Spinal cord (tissue), 10 donors: ENCODE results near the gene PLEKHB2. TPM values are rescaled to one million over a fixed set of nuclear protein-coding genes. Genes with fewer than 3 reads are reported as not detected.
"Not testable (repeated sequence)": the region's sequence is repeated elsewhere in the genome, so short reads cannot be mapped to it uniquely, and the experiment has no call there.

Experiments
- DNase-seq, 6 donors: peaks; one replicate each; pipeline versions ENCODE4 v3.0.0 to v3.0.0-alpha.2; 2013 to 2015; ENCODE audit warnings: low spot score in 6 of 6, low read depth in 4 of 6
- H3K27ac ChIP-seq: one replicate; pipeline ENCODE4 v1.5.1; 2013; ENCODE audit warnings: low read depth, low read length, control low read depth
- H3K27me3 ChIP-seq: one replicate; pipeline ENCODE4 v1.6.1; 2013; ENCODE audit warnings: low read length; ENCODE audit not compliant: control insufficient read depth, insufficient read depth
- H3K36me3 ChIP-seq: one replicate; pipeline ENCODE4 v1.6.1; 2013; ENCODE audit warnings: low read length; ENCODE audit not compliant: control insufficient read depth, insufficient read depth
- H3K4me1 ChIP-seq: one replicate; pipeline ENCODE4 v1.6.1; 2013; ENCODE audit warnings: low read length; ENCODE audit not compliant: control insufficient read depth, insufficient read depth
- H3K4me3 ChIP-seq: one replicate; pipeline ENCODE4 v1.5.1; 2013; ENCODE audit warnings: low read depth, low read length, control low read depth
- H3K9me3 ChIP-seq: one replicate; pipeline ENCODE4 v1.6.1; 2013; ENCODE audit warnings: low read length; ENCODE audit not compliant: control insufficient read depth, insufficient read depth
- WGBS: methylation state at CpG from one replicate; pipeline ENCODE4 v1.1.5; 2013; ENCODE audit warnings: missing lambda C conversion rate; ENCODE audit not compliant: insufficient coverage; 5-methylcytosine and 5-hydroxymethylcytosine counted together
- polyA plus RNA-seq, 2 donors: library from polyadenylated mRNA; unstranded; fragments of 120-200 nt; gene quantifications; one replicate each; pipeline ENCODE4 v1.2.1, GENCODE V29; 2013; ENCODE audit not compliant: insufficient read length in 2 of 2
- total RNA-seq, 2 donors: library from RNA; depleted of rRNA in 1 of 2; stranded (reverse); fragments of 120-200 nt in 1 of 2; fragments of >200 nt in 1 of 2; gene quantifications; one replicate each; pipeline versions ENCODE4 v1.2.3 to v1.2.4, GENCODE V29; 2013 to 2014
- donor health status: healthy.

The PLEKHB2 gene
- total and polyA plus RNA-seq, 4 donors, result 68.9 to 171 (median 135) TPM

DNA sequence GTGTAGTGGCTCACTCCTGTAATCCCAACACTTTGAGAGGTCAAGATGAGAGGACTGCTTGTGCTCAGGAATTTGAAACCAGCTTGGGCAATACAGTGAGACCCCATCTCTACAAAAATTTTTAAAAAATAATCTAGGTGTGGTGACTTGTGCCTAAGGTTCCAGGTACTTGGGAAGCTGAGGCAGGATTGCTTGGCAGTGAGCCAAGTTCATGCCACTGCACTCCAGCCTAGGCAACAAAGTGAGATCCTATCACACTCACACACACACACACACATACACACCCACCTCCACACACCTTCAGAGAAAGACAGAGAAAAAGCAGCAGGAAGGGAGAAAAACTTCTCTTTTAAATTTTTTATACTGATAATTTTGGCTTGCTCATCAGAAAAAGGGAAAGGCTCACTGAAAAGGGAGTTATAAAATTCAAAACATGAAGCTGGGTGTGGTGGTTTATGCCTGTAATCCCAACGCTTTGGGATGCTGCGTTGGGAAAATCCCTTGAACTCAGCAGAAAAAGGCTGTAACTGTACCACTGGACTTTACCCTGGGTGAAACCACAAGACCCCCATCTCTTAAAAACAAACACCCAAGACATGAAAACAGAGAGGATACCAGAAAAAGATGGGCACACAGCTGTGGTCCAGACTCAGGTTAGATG lies 37.5 kb upstream of the PLEKHB2 start:
- Histone ChIP-seq H3K9me3 (no peaks in the 10 kb centered on the region), H3K36me3 (peaks cover 24% of the 10 kb centered on the region), H3K27ac (no peak overlapping the region), H3K27me3 (no peaks in the 10 kb centered on the region), H3K4me3 (no peak overlapping the region), H3K4me1 (peaks cover 7% of the 10 kb centered on the region)
- WGBS, result 82% methylated on average over 2 of the region's 2 CpGs
- DNase-seq, result no peak

DNA sequence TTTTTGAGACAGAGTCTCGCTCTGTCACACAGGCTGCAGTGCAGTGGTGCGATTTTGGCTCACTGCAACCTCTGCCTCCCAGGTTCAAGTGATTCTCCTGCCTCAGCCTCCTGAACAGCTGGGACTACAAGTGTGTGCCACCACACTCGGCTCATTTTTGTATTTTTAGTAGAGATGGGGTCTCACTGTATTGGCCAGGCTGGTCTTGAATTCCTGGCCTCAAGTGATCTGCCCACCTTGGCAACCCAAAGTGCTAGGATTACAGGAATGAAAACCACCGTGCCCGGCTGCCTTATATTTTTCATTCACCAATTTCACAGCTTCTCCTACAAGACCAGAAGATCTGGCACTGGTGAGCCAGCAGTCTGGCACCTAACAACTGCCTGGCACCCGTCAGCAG lies 37.0 kb upstream of the PLEKHB2 start:
- DNase-seq, H3K27me3 ChIP-seq, H3K4me1 ChIP-seq, H3K27ac ChIP-seq, H3K9me3 ChIP-seq, H3K4me3 ChIP-seq: not testable (repeated sequence)
- 100% methylated on average over 6 of the region's 6 CpGs for WGBS
- H3K36me3 ChIP-seq, result peaks cover 25% of the 10 kb centered on the region

DNA sequence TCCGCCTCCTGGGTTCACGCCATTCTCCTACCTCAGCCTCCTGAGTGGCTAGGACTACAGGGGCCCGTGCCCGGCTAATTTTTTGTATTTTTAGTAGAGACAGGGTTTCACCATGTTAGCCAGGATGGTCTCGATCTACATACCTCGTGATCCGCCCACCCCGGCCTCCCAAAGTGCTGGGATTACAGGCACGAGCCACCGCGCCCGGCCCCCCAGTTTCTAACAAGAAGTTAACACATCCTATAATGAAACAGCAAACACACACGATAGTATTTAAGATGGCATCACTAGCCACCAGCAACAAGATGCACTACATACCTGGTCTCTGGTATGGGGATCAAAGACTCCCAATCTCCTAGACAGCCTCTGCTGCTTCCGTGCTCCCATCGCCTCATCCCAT lies 29.6 kb upstream of the PLEKHB2 start:
- not testable (repeated sequence) for H3K4me1 ChIP-seq, DNase-seq, H3K9me3 ChIP-seq, H3K27ac ChIP-seq, H3K27me3 ChIP-seq, H3K4me3 ChIP-seq
- H3K36me3 ChIP-seq, result peaks cover 58% of the 10 kb centered on the region
- WGBS, result 94% methylated on average over 3 of the region's 15 CpGs

DNA sequence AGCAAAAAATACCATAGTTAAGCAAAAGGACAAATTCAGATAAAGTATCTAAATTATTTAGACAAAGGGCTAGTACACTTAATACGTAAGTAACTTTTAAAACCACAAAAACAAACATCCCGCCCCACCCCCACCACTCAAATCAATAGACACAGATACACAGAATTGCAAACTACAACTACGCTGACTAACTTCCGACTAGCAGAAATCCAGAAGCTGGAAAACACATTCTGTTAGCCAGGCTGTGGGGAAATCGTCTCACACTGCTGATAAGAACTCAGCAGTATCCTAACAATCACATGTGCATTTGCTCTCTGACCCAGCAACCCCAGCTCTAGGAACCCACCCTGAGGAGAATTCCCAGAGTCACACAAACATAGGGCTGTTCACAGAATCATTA lies 28.4 kb upstream of the PLEKHB2 start:
- peaks cover 64% of the 10 kb centered on the region for H3K36me3 ChIP-seq
- no peak overlapping the region for H3K27ac ChIP-seq
- WGBS, result 97% methylated on average over 4 of the region's 5 CpGs

DNA sequence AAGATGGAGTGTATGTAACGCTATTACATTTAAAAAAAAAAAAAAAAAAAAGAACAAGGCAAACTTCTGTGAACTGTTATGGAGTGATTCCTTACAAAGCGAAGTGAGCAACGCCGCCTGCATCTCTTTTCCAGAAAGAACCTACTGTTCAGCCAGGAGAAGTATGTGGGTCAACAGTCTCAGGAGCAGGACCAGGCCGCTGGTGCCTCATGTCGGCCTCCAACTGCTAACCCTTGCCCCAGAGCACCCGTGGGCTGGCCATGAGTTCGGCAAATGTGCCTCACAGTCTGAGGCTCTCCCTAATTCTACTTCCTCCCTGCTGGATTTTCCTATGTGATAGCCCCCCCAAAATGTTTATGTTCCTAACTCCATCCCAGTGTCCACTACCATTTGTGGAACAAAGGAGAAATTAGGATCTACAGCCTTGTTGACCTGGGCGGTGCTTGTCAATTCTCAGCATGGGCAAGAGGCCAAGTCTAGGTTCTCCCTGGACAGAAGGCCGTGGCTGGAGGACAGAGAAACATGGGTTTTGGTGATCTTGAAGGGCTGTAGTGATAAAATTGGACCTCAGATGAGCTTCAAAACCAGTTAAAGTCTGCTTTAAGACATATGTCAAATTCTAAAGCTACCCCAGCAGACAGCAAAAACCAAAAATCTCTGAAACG lies 27.8 kb upstream of the PLEKHB2 start:
- H3K36me3 ChIP-seq, result peaks cover 63% of the 10 kb centered on the region
- no peak overlapping the region for H3K4me3 ChIP-seq
- 94% methylated on average over 9 of the region's 11 CpGs for WGBS
- no peaks in the 10 kb centered on the region for H3K9me3 ChIP-seq
- no peaks in the 10 kb centered on the region for H3K4me1 ChIP-seq
- no peak for DNase-seq
- no peak overlapping the region for H3K27ac ChIP-seq
- no peaks in the 10 kb centered on the region for H3K27me3 ChIP-seq

More for the DNA sequence above, 28.4 kb upstream of the PLEKHB2 start:
- H3K4me3 ChIP-seq, result no peak overlapping the region
- H3K4me1 ChIP-seq, result no peaks in the 10 kb centered on the region
- DNase-seq, result no peak
- no peaks in the 10 kb centered on the region for H3K27me3 ChIP-seq
- no peaks in the 10 kb centered on the region for H3K9me3 ChIP-seq

DNA sequence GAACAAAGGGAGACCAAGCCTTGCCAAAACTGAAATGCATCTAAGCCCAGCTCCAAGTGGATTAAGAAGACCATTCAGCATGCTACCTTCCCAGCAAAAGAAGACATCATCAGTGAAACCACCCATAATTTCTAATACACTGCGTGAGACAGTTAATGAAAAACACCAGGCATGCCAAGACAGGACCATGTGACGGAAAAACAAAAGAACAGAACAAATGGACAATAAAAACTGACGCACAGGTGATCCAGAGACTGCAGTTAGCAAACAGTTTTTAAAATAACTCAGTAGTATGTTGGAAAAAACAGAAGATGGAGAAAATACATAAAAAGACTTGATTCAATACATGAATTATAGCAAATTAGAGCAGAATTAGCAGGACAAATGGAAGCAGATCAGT lies 27.2 kb upstream of the PLEKHB2 start:
- peaks cover 60% of the 10 kb centered on the region for H3K36me3 ChIP-seq
- H3K9me3 ChIP-seq, result no peaks in the 10 kb centered on the region
- WGBS, result no CpG with 5 or more reads among the region's 3 CpGs
- DNase-seq, result no peak
- H3K4me1 ChIP-seq, result no peaks in the 10 kb centered on the region
- H3K27ac ChIP-seq, result no peak overlapping the region
- no peak overlapping the region for H3K4me3 ChIP-seq
- no peaks in the 10 kb centered on the region for H3K27me3 ChIP-seq

DNA sequence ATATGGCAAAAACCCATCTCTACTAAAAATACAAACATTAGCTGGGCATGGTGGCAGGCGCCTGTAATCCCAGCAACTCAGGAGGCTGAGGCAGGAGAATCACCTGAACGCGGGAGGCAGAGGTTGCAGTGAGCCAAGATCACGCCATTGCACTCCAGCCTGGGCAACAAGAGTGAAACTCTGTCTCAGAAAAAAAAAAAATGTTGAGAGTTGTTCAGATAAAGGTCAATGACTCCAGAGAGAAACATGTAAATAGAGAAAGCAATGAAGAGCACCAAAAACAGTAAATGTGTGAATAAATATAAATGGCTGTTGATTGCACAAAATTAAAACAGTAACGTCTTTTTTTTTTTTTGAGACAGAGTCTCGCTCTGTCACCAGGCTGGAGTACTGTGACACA lies 25.2 kb upstream of the PLEKHB2 start:
- 91% methylated on average over 6 of the region's 6 CpGs for WGBS
- not testable (repeated sequence) for H3K27ac ChIP-seq, DNase-seq, H3K9me3 ChIP-seq, H3K4me1 ChIP-seq, H3K27me3 ChIP-seq, H3K4me3 ChIP-seq
- peaks cover 49% of the 10 kb centered on the region for H3K36me3 ChIP-seq

DNA sequence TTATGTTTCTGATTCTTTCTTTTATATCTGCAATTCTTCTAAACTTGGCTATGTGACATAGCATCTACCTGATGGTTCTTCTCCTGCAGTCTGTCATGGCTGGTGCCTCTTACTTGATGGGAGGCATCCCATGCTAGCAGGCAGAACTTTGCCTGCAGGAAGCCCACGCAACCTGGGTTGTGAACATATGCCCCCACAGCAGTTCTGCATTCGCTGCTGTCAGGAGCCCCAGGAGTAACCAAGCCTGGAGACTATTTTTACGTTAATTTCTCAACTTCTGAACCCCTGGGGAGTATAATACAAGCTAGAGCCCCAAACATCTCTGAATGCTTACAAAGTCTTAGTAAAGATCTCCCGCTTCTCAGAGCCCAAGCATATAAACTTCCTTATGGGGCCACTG lies 23.9 kb upstream of the PLEKHB2 start:
- Histone ChIP-seq H3K27ac (no peak overlapping the region), H3K27me3 (no peaks in the 10 kb centered on the region), H3K9me3 (no peaks in the 10 kb centered on the region), H3K4me3 (no peak overlapping the region), H3K4me1 (no peaks in the 10 kb centered on the region), H3K36me3 (peaks cover 39% of the 10 kb centered on the region)
- WGBS, result 83% methylated on average over 4 of the region's 4 CpGs
- no peak for DNase-seq

DNA sequence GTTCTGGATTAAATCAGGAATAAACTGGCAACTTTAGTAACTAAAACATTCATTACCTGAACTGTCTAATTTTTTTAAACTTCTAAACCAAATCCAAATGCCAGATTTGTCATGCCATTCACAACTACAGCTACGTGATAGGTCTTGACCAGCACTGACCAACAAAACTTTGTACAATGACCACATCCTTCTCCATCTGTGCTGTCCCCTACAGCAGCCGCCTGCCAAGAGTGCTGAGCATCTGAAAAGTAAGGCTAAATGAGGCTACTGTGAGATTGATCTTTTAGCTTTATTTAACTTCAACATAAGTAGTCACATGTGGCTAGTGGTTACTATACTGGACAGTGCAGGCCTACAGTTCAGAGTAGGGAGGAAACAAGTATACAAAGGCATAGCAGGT lies 19.5 kb upstream of the PLEKHB2 start:
- Histone ChIP-seq H3K36me3 (peaks cover 35% of the 10 kb centered on the region), H3K27me3 (no peaks in the 10 kb centered on the region), H3K4me3 (no peak overlapping the region), H3K4me1 (peaks cover under 1% of the 10 kb centered on the region), H3K27ac (no peak overlapping the region), H3K9me3 (no peaks in the 10 kb centered on the region)
- DNase-seq, result no peak
- WGBS, result 29% methylated on average over 1 of the region's 2 CpGs

DNA sequence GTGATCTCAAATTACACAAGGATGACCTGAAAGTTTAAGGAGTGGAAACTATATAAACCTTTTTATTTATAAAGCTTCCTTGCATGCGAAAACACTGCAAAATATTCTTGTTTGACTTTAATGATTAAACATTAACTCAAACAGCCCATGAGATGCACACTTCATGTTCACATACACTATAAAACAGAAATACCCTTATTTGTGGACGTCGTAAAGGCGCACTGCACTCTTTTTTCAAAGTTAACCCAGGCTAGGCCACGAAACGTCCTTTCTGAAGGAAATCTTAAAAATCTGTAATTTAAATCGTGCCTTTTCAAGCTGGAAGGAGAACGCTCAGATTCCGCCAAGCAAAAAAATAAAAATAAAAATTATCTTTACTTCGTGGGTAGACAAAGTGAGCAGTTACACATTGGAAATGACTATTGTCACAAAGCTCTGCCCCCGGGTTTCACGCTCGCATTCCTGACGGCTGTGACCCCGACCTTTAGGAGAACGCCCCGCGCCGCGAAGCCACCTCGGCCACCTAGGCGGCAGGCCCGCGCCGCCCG lies 12.6 kb upstream of the PLEKHB2 start:
- H3K4me3 ChIP-seq, result peak overlapping the region; percentile 72
- H3K27me3 ChIP-seq, result no peaks in the 10 kb centered on the region
- peak overlapping the region; percentile 75 for H3K27ac ChIP-seq
- peaks cover 18% of the 10 kb centered on the region for H3K4me1 ChIP-seq
- DNase-seq, result no peak
- no peaks in the 10 kb centered on the region for H3K9me3 ChIP-seq
- H3K36me3 ChIP-seq, result peaks cover 25% of the 10 kb centered on the region
- WGBS, result 0% methylated on average over 22 of the region's 26 CpGs
